ENCODE results near the gene COL5A1.

The COL5A1 gene

GRCh38 chr9:134867917-134868750, 226.5 kb downstream of the COL5A1 start:
- no peak for DNase-seq

- no peak for DNase-seq
These were observed 227.3 kb downstream of the COL5A1 start for GRCh38 chr9:134868751-134869553.

GRCh38 chr9:134869554-134870300, 228.1 kb downstream of the COL5A1 start:
- DNase-seq = no peak

- no peak for DNase-seq
These were observed 228.7 kb downstream of the COL5A1 start for GRCh38 chr9:134870301-134870694.

- no peak for DNase-seq
These were observed 229.4 kb downstream of the COL5A1 start for GRCh38 chr9:134870746-134871662.

GRCh38 chr9:134871697-134872340, 230.2 kb downstream of the COL5A1 start:
- no peak for DNase-seq

- DNase-seq = no peak
These were observed 231.1 kb downstream of the COL5A1 start for GRCh38 chr9:134872482-134873231.

- DNase-seq = no peak
These were observed 233.8 kb downstream of the COL5A1 start for GRCh38 chr9:134875371-134875770.

- no peak for DNase-seq
These were observed 235.9 kb downstream of the COL5A1 start for GRCh38 chr9:134877541-134877940.

GRCh38 chr9:134879664-134880483, 238.3 kb downstream of the COL5A1 start:
- DNase-seq = no peak

GRCh38 chr9:134880484-134881312, 239.1 kb downstream of the COL5A1 start, which contains the start of gene FCN2:
TSS of gene FCN2 (plus strand) at chr9:134880810. CDS start at chr9:134880822, 12 bp downstream.
- no peak for DNase-seq

GRCh38 chr9:134881313-134881670, 239.7 kb downstream of the COL5A1 start:
- no peak for DNase-seq

GRCh38 chr9:134882204-134882785, 240.7 kb downstream of the COL5A1 start:
- DNase-seq = no peak

- no peak for DNase-seq
These were observed 241.6 kb downstream of the COL5A1 start for GRCh38 chr9:134883040-134883782.

GRCh38 chr9:134884492-134884891, 242.9 kb downstream of the COL5A1 start:
- no peak for DNase-seq

- DNase-seq = no peak
These were observed 243.5 kb downstream of the COL5A1 start for GRCh38 chr9:134885001-134885678.
